Neural cell (in vitro differentiated cells): ENCODE data around the gene PAX2. TPM values are rescaled to one million over a fixed set of nuclear protein-coding genes. Genes with fewer than 3 reads are reported as not detected.

Experiments
- H2AFZ ChIP-seq: fragments of 200-600, 300-800 bp; sonication (generic), shearing (Covaris generic); 2 replicates; pipeline ENCODE4 v1.6.0; 2014; ENCODE audit warnings: low read depth, mild to moderate bottlenecking, antibody characterized with exemption, low read length, moderate library complexity
- H3F3A ChIP-seq: fragments of 200-600 bp; shearing (Covaris generic); 2 replicates; pipeline ENCODE4 v1.6.1; 2016; ENCODE audit warnings: mild to moderate bottlenecking, moderate library complexity, mixed read lengths, antibody characterized with exemption, low read length; ENCODE audit not compliant: insufficient read depth, poor library complexity, severe bottlenecking
- H3K27ac ChIP-seq: fragments of 200-600, 300-800 bp; sonication (generic), shearing (Covaris generic); 2 replicates; pipeline ENCODE4 v1.5.1; 2014; ENCODE audit warnings: mild to moderate bottlenecking, low read length, moderate library complexity
- H3K27me3 ChIP-seq: fragments of 300-800, 200-600 bp; sonication (generic), shearing (Covaris generic); 2 replicates; pipeline ENCODE4 v1.6.0; 2014; ENCODE audit warnings: mild to moderate bottlenecking, low read depth, low read length, moderate library complexity; ENCODE audit not compliant: insufficient read depth
- H3K36me3 ChIP-seq: fragments of 300-800, 200-600 bp; sonication (generic), shearing (Covaris generic); 2 replicates; pipeline ENCODE4 v1.5.1; 2014; ENCODE audit warnings: mild to moderate bottlenecking, antibody characterized with exemption, low read length, moderate library complexity; ENCODE audit not compliant: insufficient read depth
- H3K4me2 ChIP-seq: fragments of 300-800, 200-600 bp; sonication (generic), shearing (Covaris generic); 2 replicates; pipeline ENCODE4 v1.6.0; 2014; ENCODE audit warnings: mild to moderate bottlenecking, low read length
- H3K4me3 ChIP-seq: fragments of 300-800, 200-600 bp; sonication (generic), shearing (Covaris generic); 2 replicates; pipeline ENCODE4 v1.5.1; 2014; ENCODE audit warnings: mild to moderate bottlenecking, low read length, moderate library complexity
- H3K79me2 ChIP-seq: fragments of 200-600 bp; shearing (Covaris generic); replicated peaks from 2 replicates; pipeline ENCODE4 v1.6.0; 2014; ENCODE audit warnings: mild to moderate bottlenecking, low read length, moderate library complexity; ENCODE audit not compliant: insufficient read depth
- H3K9ac ChIP-seq: fragments of 300-800, 200-600 bp; sonication (generic), shearing (Covaris generic); 2 replicates; pipeline ENCODE4 v1.6.1; 2016; ENCODE audit warnings: mild to moderate bottlenecking, low read length, mixed read lengths
- H3K9me2 ChIP-seq: fragments of 200-600 bp; shearing (Covaris generic); 2 replicates; pipeline ENCODE4 v1.6.1; 2016; ENCODE audit warnings: mild to moderate bottlenecking, low read length, mixed read lengths; ENCODE audit not compliant: insufficient read depth
- H3K9me3 ChIP-seq: fragments of 200-600, 300-800 bp; sonication (generic), shearing (Covaris generic); 2 replicates; pipeline ENCODE4 v1.6.1; 2016; ENCODE audit warnings: mild to moderate bottlenecking, mixed run types, low read length, moderate library complexity, mixed read lengths
- H4K20me1 ChIP-seq: fragments of 200-600 bp; shearing (Covaris generic); 2 replicates; pipeline ENCODE4 v1.6.1; 2016; ENCODE audit warnings: mild to moderate bottlenecking, mixed run types; ENCODE audit not compliant: insufficient read depth
- EP300 ChIP-seq: fragments of 450-650 bp; conservative IDR thresholded peaks from 2 replicates; pipeline ENCODE4 v1.6.1; 2014; ENCODE audit warnings: antibody characterized with exemption, mild to moderate bottlenecking, moderate library complexity; ENCODE audit not compliant: poor library complexity, severe bottlenecking
- EZH2 ChIP-seq: fragments of 200-600, 300-800 bp; shearing (Covaris generic), sonication (generic); IDR thresholded peaks from 2 replicates; pipeline ENCODE4 v1.6.1; 2014; ENCODE audit warnings: antibody characterized with exemption, low read length, borderline replicate concordance, mild to moderate bottlenecking; ENCODE audit not compliant: insufficient read depth, poor library complexity, severe bottlenecking
- MXI1 ChIP-seq: fragments of 450-650 bp; conservative IDR thresholded peaks from 2 replicates; pipeline ENCODE4 v1.6.1; 2014; ENCODE audit warnings: antibody characterized with exemption, mild to moderate bottlenecking; ENCODE audit not compliant: poor library complexity, severe bottlenecking
- POLR2AphosphoS5 ChIP-seq: IDR thresholded peaks from 2 replicates; pipeline ENCODE4 v1.6.1; 2012
- RAD21 ChIP-seq: fragments of 450-650 bp; conservative IDR thresholded peaks from 2 replicates; pipeline ENCODE4 v1.6.1; 2014; ENCODE audit warnings: antibody characterized with exemption, mild to moderate bottlenecking, moderate library complexity
- SMC3 ChIP-seq: fragments of 450-650 bp; conservative IDR thresholded peaks from 2 replicates; pipeline ENCODE4 v1.6.1; 2014; ENCODE audit warnings: antibody characterized with exemption, mild to moderate bottlenecking, moderate library complexity; ENCODE audit not compliant: poor library complexity
- TAF1 ChIP-seq: IDR thresholded peaks from 2 replicates; pipeline ENCODE4 v1.6.1; 2012; ENCODE audit warnings: low read depth
- polyA plus RNA-seq: library from polyadenylated mRNA; depleted of rRNA; stranded (reverse); fragments of >200 nt; gene quantifications from 2 replicates; pipeline ENCODE4 v1.2.3, GENCODE V29; 2014
- TF ChIP-seq, protein P1 (sequence below): fragments of 450-650 bp; IDR thresholded peaks from 2 replicates; pipeline ENCODE4 v1.5.1; 2014; ENCODE audit warnings: antibody characterized with exemption, mild to moderate bottlenecking, moderate library complexity; ENCODE audit not compliant: poor library complexity, severe bottlenecking
- TF ChIP-seq, protein P2 (sequence below): IDR thresholded peaks from 2 replicates; pipeline ENCODE4 v1.6.1; 2012; ENCODE audit warnings: borderline replicate concordance

The PAX2 gene
- polyA plus RNA-seq, 1 donor from 2014 or later = not detected

DNA sequence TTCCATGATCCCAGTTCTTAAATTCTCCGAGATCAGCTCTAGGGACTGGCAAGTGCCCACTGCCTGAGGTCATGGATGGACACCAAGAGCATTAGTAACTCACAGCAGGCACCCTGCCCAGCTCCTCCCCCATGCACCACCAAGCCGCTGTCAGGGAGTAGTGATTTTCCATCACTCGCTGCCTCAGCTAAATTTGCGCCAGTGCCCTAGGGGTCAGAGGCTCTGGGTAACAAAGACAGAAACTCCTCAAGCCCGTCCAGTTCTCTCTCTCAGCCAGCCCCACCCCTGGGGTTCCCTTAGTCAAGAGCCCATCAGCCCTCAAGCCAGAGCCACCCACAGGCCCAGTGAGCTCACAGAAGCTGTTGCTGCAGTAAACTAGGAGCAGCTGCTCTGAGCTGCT lies 30.0 kb downstream of the PAX2 start:
- Histone ChIP-seq H3K36me3 (no peaks in the 10 kb centered on the region), H3K4me3 (no peak overlapping the region), H3K27ac (no peak overlapping the region), H3K79me2 (no peaks in the 10 kb centered on the region), H3K9me3 (peaks cover 7% of the 10 kb centered on the region), H3K9ac (no peak overlapping the region), H3K9me2 (no peaks in the 10 kb centered on the region), H3K4me2 (no peak overlapping the region), H4K20me1 (no peaks in the 10 kb centered on the region), H3F3A (no peaks in the 10 kb centered on the region), H3K27me3 (peaks cover 11% of the 10 kb centered on the region), H2AFZ (no peak overlapping the region)
- TF ChIP-seq EP300 (no peak), MXI1 (no peak), EZH2 (no peak), TAF1 (no peak), POLR2AphosphoS5 (no peak), RAD21 (no peak), SMC3 (no peak)
- TF ChIP-seq, protein P1, sequence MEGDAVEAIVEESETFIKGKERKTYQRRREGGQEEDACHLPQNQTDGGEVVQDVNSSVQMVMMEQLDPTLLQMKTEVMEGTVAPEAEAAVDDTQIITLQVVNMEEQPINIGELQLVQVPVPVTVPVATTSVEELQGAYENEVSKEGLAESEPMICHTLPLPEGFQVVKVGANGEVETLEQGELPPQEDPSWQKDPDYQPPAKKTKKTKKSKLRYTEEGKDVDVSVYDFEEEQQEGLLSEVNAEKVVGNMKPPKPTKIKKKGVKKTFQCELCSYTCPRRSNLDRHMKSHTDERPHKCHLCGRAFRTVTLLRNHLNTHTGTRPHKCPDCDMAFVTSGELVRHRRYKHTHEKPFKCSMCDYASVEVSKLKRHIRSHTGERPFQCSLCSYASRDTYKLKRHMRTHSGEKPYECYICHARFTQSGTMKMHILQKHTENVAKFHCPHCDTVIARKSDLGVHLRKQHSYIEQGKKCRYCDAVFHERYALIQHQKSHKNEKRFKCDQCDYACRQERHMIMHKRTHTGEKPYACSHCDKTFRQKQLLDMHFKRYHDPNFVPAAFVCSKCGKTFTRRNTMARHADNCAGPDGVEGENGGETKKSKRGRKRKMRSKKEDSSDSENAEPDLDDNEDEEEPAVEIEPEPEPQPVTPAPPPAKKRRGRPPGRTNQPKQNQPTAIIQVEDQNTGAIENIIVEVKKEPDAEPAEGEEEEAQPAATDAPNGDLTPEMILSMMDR = no peak
- TF ChIP-seq, protein P2, sequence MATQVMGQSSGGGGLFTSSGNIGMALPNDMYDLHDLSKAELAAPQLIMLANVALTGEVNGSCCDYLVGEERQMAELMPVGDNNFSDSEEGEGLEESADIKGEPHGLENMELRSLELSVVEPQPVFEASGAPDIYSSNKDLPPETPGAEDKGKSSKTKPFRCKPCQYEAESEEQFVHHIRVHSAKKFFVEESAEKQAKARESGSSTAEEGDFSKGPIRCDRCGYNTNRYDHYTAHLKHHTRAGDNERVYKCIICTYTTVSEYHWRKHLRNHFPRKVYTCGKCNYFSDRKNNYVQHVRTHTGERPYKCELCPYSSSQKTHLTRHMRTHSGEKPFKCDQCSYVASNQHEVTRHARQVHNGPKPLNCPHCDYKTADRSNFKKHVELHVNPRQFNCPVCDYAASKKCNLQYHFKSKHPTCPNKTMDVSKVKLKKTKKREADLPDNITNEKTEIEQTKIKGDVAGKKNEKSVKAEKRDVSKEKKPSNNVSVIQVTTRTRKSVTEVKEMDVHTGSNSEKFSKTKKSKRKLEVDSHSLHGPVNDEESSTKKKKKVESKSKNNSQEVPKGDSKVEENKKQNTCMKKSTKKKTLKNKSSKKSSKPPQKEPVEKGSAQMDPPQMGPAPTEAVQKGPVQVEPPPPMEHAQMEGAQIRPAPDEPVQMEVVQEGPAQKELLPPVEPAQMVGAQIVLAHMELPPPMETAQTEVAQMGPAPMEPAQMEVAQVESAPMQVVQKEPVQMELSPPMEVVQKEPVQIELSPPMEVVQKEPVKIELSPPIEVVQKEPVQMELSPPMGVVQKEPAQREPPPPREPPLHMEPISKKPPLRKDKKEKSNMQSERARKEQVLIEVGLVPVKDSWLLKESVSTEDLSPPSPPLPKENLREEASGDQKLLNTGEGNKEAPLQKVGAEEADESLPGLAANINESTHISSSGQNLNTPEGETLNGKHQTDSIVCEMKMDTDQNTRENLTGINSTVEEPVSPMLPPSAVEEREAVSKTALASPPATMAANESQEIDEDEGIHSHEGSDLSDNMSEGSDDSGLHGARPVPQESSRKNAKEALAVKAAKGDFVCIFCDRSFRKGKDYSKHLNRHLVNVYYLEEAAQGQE = no peak

DNA sequence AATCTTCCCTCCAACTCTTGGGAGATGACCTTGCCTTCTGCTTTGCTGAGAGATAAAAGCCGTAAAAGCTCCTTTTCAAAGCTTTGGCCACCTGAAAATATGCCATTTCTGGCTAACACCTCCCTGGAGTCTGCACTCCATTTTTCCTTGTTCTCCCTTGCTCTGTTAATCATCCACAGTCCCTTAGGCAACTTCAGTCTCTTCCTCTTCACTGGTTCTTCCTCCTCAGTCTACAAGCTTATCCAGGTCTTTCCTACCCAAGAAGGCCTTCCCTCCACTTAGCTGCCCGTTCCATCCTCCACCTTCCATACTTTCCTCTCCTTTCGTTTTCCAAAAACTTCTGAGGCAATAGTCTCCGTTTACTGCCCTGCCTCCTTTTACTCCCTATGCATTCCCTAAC lies 30.5 kb downstream of the PAX2 start:
- H3K27me3 ChIP-seq = peaks cover 11% of the 10 kb centered on the region
- H3K4me2 ChIP-seq = no peak overlapping the region
- H3K36me3 ChIP-seq = no peaks in the 10 kb centered on the region
- no peaks in the 10 kb centered on the region for H3F3A ChIP-seq
- no peak overlapping the region for H3K27ac ChIP-seq
- H3K9ac ChIP-seq = no peak overlapping the region
- H3K79me2 ChIP-seq = no peaks in the 10 kb centered on the region
- no peaks in the 10 kb centered on the region for H3K9me2 ChIP-seq
- peaks cover 7% of the 10 kb centered on the region for H3K9me3 ChIP-seq
- H3K4me3 ChIP-seq = no peak overlapping the region
- no peak overlapping the region for H2AFZ ChIP-seq
- H4K20me1 ChIP-seq = no peaks in the 10 kb centered on the region
- TF ChIP-seq RAD21 (no peak), POLR2AphosphoS5 (no peak), EZH2 (no peak), TAF1 (no peak)
- TF ChIP-seq, protein P1 = no peak
